ENCODE results near the gene GSK3B.
A peak's percentile ranks its signal among the peaks of the same experiment; 100 is the strongest.

GSK3B gene

DNA sequence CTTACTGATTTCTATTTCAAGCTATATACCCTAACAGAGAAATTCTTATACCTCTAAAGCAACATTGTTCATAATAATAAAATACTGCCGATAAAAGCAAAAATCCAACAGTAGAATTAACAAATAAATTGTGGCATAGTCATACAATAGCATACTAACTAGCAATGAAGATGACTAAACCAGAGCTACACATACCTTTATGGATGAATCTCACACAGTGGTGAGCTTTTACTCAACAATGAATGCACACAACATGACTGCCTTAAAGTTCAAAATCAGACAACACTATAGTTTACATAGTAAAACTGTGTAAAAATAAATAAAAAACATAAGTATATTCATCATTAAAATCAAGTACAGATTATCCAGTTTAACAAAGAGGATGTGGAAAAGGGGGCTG lies 213.3 kb downstream of the GSK3B start:
- DNase-seq (ENCODE audit: low read depth), result no peak

DNA sequence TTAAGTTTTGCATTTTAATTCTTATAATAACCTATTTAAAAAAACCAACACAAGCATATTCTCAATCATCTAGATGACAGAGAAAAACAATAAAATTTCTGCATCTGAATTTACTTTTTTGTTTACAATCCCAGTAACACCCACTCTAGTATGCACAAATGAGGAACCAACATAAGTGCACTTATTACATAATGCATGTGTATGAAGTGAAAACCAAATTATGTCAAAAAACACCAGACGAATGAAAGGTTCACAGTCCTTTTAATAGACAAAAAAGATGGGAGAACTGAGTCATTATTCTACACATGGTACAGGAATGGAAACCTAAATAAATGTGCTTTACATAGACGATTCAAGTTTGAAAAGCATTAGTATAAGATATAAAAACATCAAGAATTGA lies 220.6 kb downstream of the GSK3B start:
- no peak for DNase-seq (ENCODE audit: low read depth)

DNA sequence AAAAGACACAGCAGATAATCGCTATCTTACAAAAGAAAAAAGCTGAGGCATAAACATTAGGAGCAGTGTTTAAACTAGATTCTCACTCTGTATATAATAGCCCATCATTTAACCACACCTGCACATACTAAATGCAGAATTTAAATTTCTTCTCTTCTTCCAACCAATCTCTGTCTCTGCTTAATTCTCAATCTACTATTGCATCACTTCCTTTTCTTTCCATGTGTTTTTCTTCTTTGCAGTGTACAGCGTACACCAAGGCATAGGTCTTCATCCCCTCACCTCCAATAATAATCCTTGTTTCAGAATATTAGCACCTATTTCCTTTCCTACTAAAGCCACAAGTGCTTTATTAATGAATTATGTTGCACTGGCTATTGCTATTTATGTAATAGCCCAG lies 221.5 kb downstream of the GSK3B start:
- no peak for DNase-seq (ENCODE audit: low read depth)

DNA sequence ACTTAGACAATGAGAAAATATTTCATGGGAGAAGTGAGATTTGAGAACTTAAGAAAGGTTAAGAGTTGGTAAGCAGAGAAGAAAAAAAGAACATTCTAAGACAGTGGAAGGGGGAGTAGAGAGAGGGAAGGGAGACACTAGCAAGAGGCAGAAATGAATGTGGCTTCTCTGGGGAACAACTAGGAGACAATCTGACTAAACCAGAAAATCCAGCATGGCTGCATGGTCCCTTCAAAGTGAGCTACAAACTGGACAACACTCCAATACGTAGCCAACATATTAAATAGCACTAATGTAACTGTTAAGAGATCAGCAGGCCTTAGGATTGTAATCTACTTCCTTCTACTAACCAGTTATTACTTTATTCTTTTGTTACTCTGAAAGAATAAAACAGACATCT lies 222.7 kb downstream of the GSK3B start:
- no peak for DNase-seq (ENCODE audit: low read depth)

DNA sequence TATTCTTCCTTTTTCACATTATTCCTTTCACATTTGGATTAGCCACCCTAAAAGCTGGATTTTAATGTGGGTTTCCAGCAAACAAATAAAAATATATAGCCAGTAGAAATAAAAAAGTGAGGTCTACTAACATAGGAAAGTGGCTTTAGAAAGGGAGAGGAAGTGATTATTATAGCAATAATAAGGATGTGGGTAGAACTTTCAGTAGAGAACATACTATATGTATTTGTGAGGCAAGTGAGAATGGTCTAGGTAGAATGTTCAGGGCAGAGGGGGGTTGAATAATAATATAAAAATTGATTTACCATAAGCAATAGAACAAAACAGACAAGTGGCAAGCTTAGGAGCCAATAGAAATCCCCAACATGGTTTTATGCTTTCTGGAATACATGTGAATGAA lies 223.7 kb downstream of the GSK3B start:
- no peak for DNase-seq (ENCODE audit: low read depth)

DNA sequence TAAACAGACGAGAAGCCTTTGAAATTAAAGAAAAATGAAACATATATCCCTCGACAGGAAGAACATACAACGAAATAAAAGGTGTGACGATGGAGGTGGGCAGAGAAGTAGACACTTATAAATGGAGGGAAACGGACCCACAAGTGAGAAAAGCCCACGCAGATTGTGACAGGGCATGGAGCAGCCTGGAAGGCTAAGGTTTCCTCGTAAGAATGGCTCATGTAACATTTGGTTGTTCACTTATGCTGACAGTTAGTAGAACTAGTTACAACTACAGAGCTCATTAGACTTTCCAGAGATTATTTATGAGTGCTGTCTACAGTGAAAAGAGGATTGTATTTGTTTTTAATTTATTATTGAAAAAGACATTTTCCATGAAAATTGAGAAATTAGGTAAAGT lies 229.8 kb downstream of the GSK3B start:
- DNase-seq (ENCODE audit: low read depth), result no peak

DNA sequence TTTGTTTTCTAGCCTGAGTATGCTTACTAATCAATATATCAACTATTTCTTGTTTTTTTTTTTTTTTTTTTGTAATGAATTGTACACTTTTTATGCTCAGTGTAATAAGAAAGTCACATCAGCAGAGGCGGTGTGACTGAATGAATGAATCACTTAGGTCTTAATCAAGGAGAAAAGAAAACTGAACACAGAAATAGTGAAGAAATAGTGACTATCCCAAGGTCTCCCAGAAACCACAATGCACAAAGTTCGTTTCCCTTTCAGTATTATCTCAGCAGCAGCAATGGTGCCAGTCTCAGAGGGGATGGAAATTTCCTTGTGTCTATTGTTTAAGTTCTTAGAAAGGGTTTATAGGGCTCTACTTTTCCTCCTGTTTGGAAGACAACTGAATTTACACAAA lies 231.6 kb downstream of the GSK3B start:
- no peak for DNase-seq (ENCODE audit: low read depth)

DNA sequence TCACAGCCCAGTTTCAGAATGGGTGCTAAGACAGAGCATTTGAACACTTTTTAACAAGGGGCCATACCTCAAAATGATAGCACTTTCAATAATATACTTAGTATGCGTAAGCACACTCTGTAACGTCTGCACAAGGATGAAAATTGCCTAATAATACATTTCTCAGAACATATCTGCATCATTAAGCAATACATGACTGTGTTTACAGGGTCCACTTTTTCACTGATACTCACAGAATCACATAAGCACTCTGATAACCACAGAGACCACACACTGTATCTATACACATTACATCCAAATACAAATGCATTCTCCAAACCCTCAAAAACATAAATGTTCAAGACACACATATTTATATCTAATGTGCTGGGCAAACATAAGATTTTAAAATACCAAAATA lies 232.6 kb downstream of the GSK3B start:
- DNase-seq (ENCODE audit: low read depth), result no peak

DNA sequence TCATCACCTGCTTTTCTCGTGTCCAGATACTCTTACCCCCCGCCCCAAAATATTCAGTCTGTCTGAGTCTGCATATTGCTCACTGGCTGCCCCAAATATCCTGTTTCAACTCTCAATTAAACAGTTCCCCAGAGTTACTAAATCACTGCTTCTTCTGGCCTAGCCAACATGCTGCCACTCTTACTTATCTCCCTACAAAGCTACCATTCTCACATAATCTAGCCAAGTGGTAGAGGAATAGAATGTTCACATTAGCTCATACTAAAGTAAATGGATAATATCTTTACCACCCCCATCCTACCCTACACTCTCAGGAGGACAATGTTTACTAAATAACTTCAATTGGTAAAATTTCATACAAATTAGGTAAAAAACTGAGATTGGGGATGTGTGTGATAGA lies 234.5 kb downstream of the GSK3B start:
- DNase-seq (ENCODE audit: low read depth), result no peak

DNA sequence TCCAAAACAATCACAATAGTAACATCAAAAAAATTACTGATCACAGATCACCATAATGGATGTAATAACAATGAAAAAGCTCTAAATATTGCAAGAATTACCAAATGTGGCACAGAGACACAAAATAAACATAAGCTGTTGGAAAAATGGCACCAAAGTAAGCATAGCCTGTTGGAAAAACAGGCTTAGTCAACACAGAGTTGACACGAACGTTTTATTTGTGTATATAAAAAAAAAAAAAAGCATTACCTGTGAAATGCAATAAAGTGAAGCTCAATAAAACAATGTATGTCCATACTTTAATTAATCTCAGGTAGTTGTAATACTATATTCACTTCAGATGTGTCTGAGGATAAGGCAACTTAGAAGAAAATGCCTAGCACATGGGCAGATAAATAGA lies 235.3 kb downstream of the GSK3B start:
- no peak for DNase-seq (ENCODE audit: low read depth)

DNA sequence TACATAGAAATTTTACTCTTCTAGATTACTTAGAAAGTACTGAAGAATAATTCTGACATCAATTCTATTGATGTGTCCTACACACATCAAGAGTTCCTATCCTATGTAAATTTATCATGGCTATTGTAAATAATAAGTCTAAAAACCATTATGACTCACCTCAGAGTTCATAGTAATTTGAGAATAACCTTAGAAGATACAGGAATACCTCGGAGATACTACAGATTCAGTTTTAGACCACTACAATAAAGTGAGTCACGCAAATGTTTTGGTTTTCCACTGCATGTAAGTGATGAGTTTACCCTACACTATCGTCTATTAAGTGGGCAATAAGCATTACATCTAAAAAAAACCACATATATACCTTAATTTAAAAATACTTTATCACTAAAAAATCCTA lies 237.6 kb downstream of the GSK3B start:
- no peak for DNase-seq (ENCODE audit: low read depth)

DNA sequence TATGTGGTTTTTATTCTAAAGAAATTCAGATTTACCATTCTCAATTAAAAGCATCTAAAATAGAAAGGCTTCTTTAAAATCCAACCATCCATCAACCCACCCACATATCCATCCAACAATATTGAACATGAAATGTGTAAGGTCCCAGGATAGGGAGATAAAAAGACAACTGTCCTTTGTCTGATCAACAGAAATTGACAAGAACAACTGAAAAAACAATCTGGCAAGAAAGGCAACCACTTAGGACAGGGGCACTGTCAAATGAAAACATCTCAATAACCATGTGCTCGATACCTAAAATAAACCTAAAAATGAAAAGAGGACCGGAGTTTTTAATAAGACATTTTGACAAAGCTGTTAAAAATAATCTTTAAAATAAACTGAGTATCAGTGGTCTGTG lies 245.1 kb downstream of the GSK3B start:
- no peak for DNase-seq (ENCODE audit: low read depth)

DNA sequence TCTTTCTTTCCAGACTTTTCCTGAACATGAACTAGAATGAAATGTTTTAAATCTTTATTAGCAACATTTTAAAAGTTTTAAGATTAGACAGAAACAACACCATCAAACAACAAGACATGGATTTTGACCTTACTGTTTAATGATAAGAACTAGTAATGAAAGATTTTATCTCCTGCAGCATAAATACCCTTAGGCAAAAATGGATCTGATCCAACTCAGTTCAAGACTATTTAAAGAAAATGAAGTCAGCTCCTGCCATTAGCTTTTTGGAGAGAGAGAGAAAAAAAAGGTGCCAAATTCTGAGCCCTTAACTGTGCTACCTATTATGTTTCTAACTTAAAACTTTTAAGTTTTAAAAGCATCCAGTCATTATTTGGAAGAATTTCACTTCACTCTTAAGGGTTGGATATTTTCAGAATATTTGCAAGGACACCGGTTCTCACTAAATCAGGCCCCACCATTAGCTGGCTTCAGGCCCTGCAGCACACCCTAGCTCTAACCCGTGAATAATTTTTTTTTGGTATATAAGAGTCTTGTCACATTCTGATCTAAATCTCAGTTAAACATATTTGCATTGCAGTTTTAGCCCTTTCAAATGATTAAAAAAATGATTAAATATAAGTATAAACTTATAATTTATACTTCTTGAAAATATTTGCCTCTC lies 252.3 kb downstream of the GSK3B start:
- DNase-seq (ENCODE audit: low read depth), result peak; percentile 74

DNA sequence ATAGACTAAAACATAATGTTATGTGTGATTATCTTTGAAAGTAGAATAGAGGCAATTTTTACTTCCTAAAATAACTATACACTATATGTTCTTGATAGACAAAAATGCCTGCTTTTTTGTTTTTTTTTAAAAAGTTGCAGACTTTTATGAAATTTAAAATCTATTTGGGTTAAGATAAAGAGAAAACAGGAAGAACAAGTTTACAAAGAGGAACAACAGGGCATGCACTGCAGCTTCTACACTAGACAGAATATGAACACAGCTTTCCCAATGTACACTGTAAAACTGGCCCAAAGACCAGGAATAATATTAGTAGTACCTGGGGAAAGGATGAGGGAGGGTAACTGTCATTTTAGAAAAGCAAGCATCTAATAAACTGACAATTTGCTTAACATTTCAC lies 258.7 kb downstream of the GSK3B start:
- DNase-seq (ENCODE audit: low read depth), result no peak

DNA sequence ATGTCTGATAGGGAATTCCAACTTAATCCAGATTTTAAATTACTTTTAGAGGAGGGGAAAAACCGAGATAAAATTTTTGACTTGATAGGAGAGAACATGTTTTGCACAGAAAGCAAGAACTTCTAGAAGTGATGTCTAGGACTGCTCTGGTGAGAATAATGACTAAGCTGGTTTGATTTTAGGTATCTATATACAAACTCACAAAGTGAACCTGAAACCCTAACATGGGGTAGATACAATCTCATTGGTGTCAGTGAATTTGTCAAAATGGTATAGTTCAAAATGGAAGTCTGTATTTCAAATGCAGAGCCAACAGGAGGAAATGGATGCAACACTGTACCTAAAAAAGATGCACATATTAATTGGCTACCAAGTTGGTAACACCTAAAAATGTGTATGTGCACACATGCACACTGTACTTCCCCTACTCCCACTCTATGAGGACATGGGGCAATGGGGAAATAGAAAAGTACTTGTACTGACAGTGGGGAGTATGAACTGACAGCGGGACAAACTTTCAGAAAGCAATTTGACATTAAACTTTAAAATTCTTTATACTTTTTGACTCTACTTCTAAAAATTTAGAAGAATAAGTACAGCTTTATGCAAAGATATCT lies 259.4 kb downstream of the GSK3B start:
- DNase-seq (ENCODE audit: low read depth), result no peak

DNA sequence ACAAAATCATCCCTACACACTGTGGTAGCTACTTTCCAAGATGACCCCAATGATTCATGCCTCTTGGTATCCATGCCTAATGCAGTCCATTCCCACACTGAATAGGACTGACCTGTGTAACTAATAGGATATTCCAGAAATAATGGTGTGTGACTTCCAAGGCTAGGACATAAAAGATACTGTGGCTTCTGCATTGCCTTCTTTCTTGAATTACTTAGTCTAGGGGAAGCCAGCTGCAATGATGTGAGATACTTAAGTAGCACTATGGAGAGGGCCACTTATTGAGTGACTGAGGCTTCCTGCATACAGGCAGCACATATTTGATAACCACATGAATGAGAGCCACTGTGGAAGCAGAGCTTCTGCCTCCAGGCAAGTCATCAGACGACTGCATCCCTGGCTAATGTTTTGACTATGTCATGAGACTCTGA lies 262.3 kb downstream of the GSK3B start:
- peak; percentile 95 for DNase-seq (ENCODE audit: low read depth)

DNA sequence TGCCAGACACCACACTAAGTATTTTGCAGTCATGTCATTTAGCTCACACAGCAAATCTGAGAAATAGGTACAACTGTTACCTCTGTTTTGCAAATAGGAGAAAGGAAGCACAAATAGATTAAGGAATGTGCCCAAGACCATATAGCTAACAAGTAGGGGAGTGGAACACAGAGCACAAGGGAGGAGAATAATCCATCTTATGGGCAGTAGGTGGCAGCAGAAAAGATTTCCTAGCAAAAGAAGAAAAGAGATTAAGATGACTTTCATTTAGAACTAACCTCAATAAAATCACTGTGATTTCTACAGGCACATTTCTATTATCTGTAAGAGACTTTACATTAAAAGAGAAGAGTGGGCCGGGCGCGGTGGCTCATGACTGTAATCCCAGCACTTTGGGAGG lies 263.2 kb downstream of the GSK3B start:
- peak; percentile 29 for DNase-seq (ENCODE audit: low read depth)

DNA sequence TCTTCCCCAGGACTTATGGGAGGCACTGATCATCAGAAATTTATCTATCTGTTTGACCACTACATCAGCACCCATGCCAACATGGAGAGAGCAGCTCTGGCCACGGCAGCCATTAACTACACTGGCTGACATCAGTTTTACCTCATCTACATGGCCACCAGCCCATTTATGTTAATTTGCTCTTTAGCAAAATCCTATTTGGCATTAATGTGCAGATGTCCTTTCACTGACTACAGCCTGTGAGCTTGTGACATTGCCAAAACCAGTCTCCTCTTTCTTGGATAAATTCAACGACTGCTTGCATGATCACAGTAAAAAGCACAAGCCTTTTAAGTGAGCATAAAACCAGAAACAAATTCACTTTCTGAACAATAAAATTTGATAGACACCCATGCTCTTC lies 264.8 kb downstream of the GSK3B start:
- DNase-seq (ENCODE audit: low read depth), result no peak

DNA sequence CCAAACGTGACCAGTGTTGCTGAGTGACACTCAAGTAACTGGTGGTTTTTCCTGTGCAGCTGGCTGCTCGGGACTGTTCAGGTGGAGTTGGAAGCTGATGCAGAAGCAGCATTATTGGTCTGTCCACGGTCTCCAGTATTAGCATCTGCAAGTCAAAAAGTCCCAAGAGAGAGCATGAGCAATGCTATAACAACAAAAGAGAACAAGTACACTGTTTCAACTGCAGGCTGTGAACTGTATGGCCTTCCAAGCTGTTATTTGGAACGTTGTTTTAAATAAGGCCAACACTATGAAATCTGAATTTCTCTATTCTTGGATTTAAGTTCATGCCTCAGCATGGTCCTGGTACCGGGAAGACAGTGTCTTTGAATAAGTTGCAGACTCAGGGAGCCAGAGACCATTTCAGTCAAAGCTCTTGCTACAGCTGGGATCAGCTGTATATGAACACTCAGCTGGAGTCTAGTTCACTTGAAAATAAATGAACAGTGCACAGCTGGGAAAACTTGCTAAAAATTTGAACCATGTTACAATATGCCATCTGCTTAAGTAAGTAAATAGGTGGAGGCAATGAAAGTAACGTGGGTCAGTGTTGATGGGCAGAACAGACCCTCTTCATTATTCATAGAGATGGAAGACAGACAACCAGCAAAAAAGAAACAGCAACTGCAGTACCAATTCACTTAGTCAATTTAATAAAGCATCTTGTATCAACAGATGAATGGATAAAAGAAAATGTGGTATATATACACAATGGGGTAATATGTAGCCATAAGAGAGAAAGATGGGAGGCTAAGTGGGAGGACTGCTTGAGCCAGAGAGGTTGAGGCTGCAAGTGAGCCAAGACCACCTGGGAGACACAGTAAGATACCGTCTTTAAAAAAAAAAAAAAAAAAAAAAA lies 267.3 kb downstream of the GSK3B start:
- no peak for DNase-seq (ENCODE audit: low read depth)

DNA sequence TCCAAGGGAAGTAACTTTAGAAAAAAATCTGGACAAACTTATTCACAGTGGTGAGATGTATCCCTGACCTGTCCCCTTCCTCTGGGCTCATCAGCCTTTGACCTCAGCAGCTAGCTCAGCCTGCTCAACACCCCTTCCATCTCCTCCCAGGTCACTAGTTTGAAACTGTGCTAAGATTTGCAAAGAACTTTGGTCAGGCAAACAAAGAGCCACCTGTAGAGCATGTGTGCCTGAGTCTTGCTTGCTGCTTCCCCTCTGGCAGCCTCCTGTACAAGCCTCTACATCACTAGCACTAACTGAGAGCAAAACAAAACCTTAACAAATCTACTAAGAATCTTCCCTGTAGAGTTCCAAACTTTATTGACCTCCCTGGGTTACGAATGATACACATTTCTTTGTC lies 268.4 kb downstream of the GSK3B start:
- DNase-seq (ENCODE audit: low read depth), result no peak

DNA sequence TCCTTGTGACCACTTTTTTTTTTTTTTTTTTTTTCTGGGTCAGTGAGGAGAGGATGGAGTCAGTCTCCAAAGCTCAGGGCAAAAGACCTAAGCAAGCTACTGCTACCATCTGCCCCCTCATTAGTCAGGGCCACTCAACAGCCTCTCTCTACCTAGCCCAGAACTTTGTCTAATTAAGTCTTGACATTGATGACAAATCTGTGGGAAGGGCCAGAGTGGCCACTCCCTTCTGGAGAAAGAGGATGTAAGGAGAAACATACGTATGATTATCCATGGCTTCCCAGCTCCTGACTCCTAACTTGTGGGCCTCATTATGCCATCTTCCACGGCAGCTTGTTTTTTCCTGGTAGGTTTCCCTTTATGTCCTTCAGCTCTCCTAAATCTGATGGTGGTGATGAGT lies 274.4 kb downstream of the GSK3B start:
- DNase-seq (ENCODE audit: low read depth), result peak; percentile 27

DNA sequence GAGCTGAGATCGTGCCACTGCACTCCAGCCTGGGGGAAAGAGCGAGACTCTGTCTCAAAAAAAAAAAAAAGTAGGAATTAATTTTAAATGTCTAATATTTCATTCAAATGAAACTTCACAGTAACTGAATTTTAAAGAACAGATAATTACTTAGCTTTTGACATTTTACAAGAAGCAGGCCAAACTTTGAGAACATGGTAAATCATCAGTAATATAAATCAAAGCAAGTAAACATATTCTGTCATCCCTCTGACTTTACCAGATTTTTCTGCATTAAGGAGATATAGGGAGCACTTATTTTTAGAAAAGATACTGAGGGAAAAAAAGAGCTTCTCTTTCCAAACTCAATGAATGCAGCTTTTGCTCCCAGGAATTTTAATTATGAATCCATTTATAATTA lies 275.3 kb downstream of the GSK3B start:
- no peak for DNase-seq (ENCODE audit: low read depth)

All from EH (cell line).